ENCODE data around the gene IL16.
"Not testable (repeated sequence)": the region's sequence is repeated elsewhere in the genome, so short reads cannot be mapped to it uniquely, and the experiment has no call there.

Gene IL16

DNA sequence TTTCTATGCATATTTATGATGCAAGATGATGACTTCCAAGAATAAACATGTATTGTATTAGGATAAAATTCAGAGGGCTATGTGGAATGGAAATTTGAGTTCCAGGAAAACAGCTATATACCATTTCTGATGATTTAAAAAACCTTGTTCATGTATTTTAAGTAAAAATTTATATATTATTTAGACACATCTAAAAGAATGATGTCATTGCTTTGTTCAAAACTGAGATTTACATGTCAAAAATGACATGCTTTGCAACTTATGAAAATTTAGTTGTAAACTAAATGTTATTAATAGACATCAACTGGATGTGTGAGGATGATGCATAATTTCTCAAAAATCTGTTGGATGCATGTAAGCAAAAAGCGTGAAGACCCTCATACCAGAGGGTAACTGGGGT is 125.0 kb downstream of the IL16 start:
- no peak for FAIRE-seq

DNA sequence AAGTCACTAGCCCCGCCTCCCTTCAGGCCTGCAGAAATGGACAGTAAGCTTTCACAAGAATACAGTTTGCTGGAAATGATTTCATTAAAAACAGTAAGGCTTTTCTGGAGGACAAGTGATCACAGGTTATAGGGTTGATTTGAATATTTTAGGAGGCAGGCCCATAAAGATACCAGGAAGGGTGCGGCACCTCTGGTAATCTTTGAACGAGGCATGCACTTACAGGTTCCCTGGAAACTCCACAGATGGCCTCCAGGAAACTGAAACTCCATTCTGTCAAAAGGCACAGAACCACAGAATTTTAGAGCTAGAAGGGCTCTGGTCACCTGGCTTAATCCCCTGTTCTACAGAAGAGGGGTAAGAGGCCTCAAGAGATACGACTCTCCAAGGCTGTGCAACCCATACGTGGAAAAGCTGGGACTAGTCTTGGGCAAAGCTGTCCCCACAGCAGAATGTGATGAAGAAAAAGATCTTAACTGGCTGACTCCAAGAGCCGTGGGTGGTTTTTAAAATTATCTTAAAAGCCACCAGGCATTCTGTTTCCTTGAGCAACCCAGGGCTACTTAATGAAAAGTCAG is 126.1 kb downstream of the IL16 start:
- no peak for FAIRE-seq

GRCh38 chr15:81323559-81323943 is 126.9 kb downstream of the IL16 start:
- FAIRE-seq, result no peak

- peak; percentile 78 for FAIRE-seq
Measured at GRCh38 chr15:81323944-81324881, 127.5 kb downstream of the IL16 start, which contains the start of gene STARD5. Gene STARD5, minus strand, starts transcription at chr15:81324141. Its CDS starts 42 bp downstream, at chr15:81324099.

- no peak for FAIRE-seq
Measured at GRCh38 chr15:81326466-81327212, 130.0 kb downstream of the IL16 start.

DNA sequence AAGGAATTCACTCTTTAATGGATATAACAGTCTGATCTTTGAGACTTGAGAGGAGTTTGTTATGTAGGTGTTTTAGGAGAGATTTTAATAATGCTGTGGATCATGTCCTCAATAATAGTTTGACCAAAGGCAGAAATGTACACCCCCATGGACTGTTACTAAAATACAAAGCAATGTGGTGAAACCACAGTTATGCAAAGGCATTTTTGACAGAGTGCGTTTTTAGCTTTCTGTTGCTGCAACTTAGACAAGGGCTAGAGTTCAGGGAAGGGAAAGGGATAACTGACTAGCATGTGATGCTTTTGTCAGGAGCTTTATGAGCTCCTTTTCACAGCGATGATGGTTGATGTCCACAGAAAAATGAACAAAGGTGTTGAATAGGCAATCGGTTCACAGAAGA is 130.8 kb downstream of the IL16 start:
- FAIRE-seq, result no peak

GRCh38 chr15:81329446-81329845 is 132.8 kb downstream of the IL16 start:
- FAIRE-seq, result no peak

DNA sequence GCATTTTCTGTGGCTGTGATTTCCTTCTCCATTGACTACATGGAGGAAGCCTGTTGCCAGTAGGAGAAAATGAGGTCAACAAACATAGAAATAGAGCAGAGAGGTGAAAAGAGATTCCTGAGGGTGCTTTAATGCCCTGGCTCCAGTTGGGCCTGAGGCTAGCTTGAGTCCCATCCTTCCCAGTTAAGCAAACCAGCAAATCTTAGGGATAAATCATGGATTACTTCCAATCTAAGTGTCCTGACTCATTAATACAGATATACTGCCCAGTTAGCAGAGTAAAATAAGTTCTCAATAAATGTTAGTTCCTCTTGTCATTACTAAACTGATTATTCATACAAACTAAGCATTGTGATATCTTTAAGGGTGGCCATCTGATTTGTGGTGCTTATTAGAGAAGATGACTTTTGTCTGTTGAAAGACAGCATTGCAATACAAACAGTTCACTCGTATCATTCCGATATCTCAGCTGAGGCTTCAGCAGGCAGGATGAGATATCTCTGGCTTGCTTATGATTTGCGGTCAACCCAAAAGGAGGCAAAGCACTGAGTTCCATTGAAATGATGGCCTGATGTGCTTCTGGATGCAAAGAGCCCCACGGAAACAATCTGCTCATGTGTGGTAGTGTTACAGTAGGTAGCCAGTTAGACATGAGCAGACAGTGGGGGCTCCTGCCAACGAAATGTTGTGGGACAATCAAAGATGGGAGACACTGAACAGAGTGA is 133.8 kb downstream of the IL16 start:
- FAIRE-seq, result no peak

DNA sequence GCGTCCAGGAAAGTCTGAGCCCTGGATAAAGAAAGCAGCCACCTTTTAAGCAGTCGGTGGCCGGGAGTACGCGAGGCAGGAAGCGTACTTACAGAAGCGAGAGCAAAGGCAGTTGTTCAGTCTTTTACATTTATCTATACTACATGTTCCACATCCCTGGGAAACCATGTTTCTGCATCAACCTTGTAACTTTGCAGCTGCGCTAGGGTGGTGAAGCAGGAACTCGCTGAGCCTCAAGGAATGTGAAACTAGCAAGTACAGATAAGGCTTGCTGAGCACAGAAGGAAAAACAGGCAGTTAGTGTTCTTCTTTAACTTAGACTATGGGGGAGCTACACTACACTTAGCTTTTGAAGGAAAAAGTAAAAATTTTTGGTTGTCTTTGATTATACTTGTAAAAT is 134.5 kb downstream of the IL16 start:
- FAIRE-seq, result not testable (repeated sequence)

DNA sequence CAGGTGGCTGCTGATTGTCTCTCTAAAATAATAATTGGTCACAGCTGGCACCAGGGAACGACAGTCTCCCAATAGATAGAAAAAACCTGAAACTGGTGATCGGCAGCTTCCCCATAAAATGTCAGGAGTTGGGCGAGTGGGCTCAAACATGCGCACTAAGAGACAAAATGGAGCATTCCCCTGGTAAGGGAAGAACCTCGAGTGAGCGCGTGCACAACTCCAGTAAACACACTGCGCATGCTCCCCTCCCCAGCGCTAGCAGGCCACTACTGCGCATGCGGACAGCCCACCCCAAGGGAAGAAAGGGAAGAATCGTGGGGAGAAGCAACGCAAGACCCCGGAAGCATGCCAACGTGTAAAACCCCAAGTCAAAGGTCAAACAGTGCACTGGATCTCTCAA is 134.9 kb downstream of the IL16 start:
- FAIRE-seq, result no peak

- no peak for FAIRE-seq
Measured at GRCh38 chr15:81332326-81332725, 135.6 kb downstream of the IL16 start.

GRCh38 chr15:81333363-81333762 is 136.7 kb downstream of the IL16 start:
- no peak for FAIRE-seq

DNA sequence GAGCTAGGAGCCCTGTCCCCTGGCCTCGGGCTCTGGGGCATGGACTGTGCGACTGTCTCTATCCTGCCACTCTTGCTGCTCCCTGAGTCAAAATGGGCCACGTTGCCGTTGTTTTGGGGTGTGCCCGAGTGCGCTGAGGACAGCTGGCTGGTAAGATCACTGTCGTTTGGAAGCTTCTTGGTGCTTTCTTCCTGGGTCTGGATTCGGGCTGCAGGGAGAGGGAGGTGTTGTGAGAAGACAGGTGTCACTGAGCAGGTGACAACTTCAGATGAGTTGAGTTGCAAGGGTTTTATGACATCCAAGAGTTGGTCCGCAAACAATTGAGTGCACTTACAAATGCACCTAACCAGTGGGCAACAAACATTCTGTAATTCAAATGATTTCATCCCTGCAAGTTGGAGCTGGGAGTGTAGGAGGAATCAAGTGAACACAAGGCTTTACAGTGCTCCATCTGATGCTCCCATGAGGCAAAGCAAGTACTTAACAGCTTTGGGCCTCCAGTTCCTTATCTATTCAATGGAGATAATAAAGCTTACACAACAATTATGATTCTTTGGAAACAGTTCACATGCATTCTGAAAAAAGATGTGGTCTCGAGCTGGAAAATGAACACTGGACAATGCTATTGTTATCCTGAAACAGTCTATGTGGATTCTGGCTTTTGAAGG is 138.2 kb downstream of the IL16 start:
- FAIRE-seq, result no peak

GRCh38 chr15:81335631-81336030 is 139.0 kb downstream of the IL16 start:
- FAIRE-seq, result no peak

GRCh38 chr15:81336568-81336967 is 139.9 kb downstream of the IL16 start:
- FAIRE-seq, result no peak

DNA sequence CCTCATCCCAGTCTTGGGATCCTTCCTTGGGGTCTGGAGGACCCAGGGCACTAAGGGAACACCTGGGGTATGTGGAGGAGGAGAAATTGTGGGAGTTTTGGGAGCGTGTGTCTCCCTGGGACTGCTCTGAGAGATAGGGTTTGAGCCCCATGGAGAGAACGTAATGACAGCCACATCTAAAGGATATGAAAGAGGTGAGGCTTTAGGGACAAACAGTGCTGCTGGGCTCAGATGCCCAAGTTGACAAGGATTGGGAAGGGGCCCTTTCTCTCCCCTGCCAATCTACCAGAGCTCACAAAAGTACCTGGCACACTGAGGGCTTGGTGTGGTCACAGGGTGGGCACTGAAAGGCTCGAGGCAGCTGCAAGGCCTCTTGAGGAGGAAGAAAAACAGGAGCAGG is 140.6 kb downstream of the IL16 start:
- FAIRE-seq, result no peak

- FAIRE-seq, result no peak
Measured at GRCh38 chr15:81337713-81338157, 141.1 kb downstream of the IL16 start.

- FAIRE-seq, result no peak
Measured at GRCh38 chr15:81338170-81339007, 141.7 kb downstream of the IL16 start.

DNA sequence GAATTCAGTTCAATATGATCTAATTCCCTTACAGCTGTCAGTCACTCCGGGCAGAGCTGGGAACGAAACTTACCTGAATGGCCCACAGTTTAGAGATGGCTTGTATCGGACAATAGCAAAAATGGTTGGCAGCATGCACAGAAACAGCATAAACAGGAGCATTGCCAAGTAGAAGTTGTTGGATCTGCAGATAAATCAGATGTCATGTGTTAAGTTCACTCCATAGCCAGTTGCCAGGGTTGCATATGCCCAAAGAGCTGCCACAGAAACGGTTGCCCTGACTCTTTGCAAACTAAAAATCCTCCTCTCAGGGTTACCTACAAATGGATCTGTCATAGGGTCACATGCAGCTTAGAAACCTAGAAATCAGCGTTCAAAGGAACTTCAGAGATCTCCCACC is 142.6 kb downstream of the IL16 start:
- no peak for FAIRE-seq

- FAIRE-seq, result no peak
Measured at GRCh38 chr15:81339851-81340250, 143.2 kb downstream of the IL16 start.

DNA sequence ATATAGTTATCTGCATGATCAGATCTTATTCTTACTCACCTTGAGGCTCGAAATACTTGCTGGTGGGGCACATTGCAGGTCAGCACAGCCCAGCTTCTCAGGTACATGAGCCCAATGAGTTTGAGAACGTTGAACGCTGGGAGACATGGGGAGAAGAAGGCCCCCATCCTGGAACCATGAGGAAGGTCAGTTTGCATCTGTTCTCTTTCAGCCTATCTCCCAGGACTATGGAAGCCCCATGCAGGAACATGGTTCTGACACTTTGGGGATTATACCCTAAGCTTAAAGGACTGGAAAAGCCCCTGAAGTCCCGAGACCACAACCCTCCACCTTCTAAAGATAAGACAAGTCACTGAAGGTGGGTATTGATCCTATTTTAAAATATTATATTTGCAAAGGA is 144.7 kb downstream of the IL16 start:
- no peak for FAIRE-seq

Data from TTC549 (cell line).